GM18520 (cell line): ENCODE data around the gene BMP7.
"Not testable (repeated sequence)": the region's sequence is repeated elsewhere in the genome, so short reads cannot be mapped to it uniquely, and the experiment has no call there.

Source experiments
- ATAC-seq: cut with Tn5 transposase; IDR thresholded peaks from one replicate; pipeline ENCODE4 v1.9.1; 2021; ENCODE audit not compliant: unreplicated experiment

Gene BMP7

GRCh38 chr20:57251344-57251743 lies 15.1 kb downstream of the BMP7 start:
- ATAC-seq, result no peak

DNA sequence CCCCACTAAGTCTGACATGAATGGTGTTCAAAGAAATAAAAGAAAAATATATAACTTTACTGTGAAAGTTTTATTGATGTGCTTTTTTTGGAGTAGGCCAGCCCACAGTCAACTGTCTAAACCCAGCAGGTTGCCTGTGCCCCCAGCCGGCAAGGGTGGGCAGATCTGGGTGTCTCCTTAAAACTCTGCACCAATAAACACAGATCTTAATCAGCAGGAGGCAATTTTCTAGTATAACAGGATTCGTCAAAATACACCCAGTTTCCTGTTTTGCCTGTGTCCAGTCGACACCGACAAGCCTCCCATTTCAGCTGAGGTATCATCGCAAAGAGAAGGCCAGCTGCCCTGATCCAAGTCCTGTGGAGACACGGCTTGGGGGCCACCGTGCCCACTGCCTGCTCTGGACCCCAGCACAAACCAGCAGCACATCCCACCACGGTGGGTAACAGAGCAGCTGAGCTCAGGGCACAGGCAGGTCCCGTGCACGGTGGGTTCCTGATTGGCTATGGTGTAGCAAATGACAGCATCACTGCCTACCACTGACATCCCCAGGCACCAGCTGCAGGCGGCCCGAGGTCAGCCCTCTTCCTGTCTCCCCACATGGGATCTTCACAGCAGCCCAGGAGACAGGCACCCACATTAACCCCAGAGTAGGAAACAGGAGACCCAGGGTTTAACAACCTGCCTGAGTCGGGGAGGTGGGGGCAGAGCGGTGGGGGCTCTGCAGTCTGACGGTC lies 15.7 kb downstream of the BMP7 start:
- ATAC-seq, result no peak

- ATAC-seq, result no peak
Measured at GRCh38 chr20:57249772-57250171, 16.7 kb downstream of the BMP7 start.

DNA sequence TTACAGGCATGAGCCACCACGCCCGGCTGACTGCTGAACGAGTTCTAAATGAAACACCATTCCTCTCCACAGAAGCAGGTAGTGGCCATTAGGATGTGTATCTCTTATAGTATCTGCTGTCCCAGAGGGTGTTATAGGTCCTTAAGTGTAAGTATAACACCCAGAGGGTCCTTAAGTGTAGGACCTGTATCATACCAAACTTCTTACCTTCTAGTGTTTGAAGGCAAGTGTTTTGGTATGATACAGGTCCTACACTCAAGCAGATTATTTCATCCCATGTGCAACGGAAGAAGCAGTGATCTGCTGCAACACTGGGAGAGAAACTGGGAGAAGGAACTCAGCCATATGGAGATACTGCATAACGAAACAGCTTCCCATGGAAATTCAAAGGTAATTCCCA lies 17.4 kb downstream of the BMP7 start:
- ATAC-seq, result no peak

- ATAC-seq, result no peak
Measured at GRCh38 chr20:57248132-57248797, 18.2 kb downstream of the BMP7 start.

- no peak for ATAC-seq
Measured at GRCh38 chr20:57247292-57247965, 19.0 kb downstream of the BMP7 start.

GRCh38 chr20:57245997-57246396 lies 20.4 kb downstream of the BMP7 start:
- no peak for ATAC-seq

- ATAC-seq, result no peak
Measured at GRCh38 chr20:57244627-57245214, 21.7 kb downstream of the BMP7 start.

GRCh38 chr20:57244221-57244585 lies 22.2 kb downstream of the BMP7 start:
- no peak for ATAC-seq

- no peak for ATAC-seq
Measured at GRCh38 chr20:57243480-57244220, 22.8 kb downstream of the BMP7 start.

- ATAC-seq, result no peak
Measured at GRCh38 chr20:57242414-57242813, 24.0 kb downstream of the BMP7 start.

GRCh38 chr20:57241363-57241991 lies 25.0 kb downstream of the BMP7 start:
- ATAC-seq, result no peak

- ATAC-seq, result no peak
Measured at GRCh38 chr20:57240581-57241362, 25.7 kb downstream of the BMP7 start.

- not testable (repeated sequence) for ATAC-seq
Measured at GRCh38 chr20:57239725-57240124, 26.7 kb downstream of the BMP7 start.

- ATAC-seq, result not testable (repeated sequence)
Measured at GRCh38 chr20:57239324-57239723, 27.1 kb downstream of the BMP7 start.

- no peak for ATAC-seq
Measured at GRCh38 chr20:57238089-57238488, 28.4 kb downstream of the BMP7 start.

GRCh38 chr20:57237585-57237953 lies 28.9 kb downstream of the BMP7 start:
- ATAC-seq, result no peak

- ATAC-seq, result no peak
Measured at GRCh38 chr20:57236813-57237584, 29.4 kb downstream of the BMP7 start.
